H1 (cell line): ENCODE data around the gene SHOX. TPM values are rescaled to one million over a fixed set of nuclear protein-coding genes. Genes with fewer than 3 reads are reported as not detected.

Experiments
- CTCF ChIA-PET: fragments of 300-600 bp; sonication (Branson Sonifier 250); formaldehyde crosslinking; loops from one replicate; lab custom pipeline; 2021; ENCODE audit not compliant: partially characterized antibody; lab: Charles Lee
- POLR2A ChIA-PET: fragments of 300-600 bp; sonication (Branson Sonifier 250); formaldehyde crosslinking; loops from one replicate; lab custom pipeline; 2021; ENCODE audit warnings: inconsistent platforms; ENCODE audit not compliant: partially characterized antibody; lab: Charles Lee
- DNase-seq, 2 experiments: peaks; one replicate each; pipeline versions ENCODE4 v3.0.0 to v3.0.0-alpha.2; 2010 to 2022; ENCODE audit warnings: low spot score in 2 of 2, low read depth in 1 of 2, mixed read lengths in 1 of 2
- FAIRE-seq: peaks from 2 replicates; lab custom pipeline; 2011; peaks lifted over from hg19 to GRCh38; lab: Jason Lieb, UNC
- H2AFZ ChIP-seq: 2 replicates; pipeline ENCODE4 v1.8.1; 2012; ENCODE audit warnings: low read length, inconsistent platforms
- H2AK5ac ChIP-seq: 2 replicates; pipeline ENCODE4 v1.6.1; 2013; ENCODE audit warnings: low read depth, low read length
- H2BK120ac ChIP-seq: replicated peaks from 2 replicates; pipeline ENCODE3; 2013; ENCODE audit warnings: low read depth, low read length, inconsistent platforms
- H2BK12ac ChIP-seq: 2 replicates; pipeline ENCODE4 v1.6.1; 2013; ENCODE audit warnings: low read depth, low read length
- H2BK15ac ChIP-seq: 2 replicates; pipeline ENCODE4 v1.6.1; 2013; ENCODE audit warnings: low read length
- H2BK20ac ChIP-seq: 2 replicates; pipeline ENCODE4 v1.6.1; 2013; ENCODE audit warnings: low read length
- H2BK5ac ChIP-seq: 2 replicates; pipeline ENCODE4 v1.6.1; 2013; ENCODE audit warnings: low read depth, low read length
- H3K14ac ChIP-seq: 2 replicates; pipeline ENCODE4 v1.6.1; 2013; ENCODE audit warnings: inconsistent platforms; ENCODE audit not compliant: insufficient read length
- H3K18ac ChIP-seq: 2 replicates; pipeline ENCODE4 v1.6.1; 2013; ENCODE audit warnings: low read length; ENCODE audit errors: extremely low read depth
- H3K23ac ChIP-seq: 2 replicates; pipeline ENCODE4 v1.6.1; 2013; ENCODE audit warnings: inconsistent platforms; ENCODE audit not compliant: insufficient read length
- H3K23me2 ChIP-seq: 2 replicates; pipeline ENCODE4 v1.6.1; 2013; ENCODE audit warnings: low read depth, low read length
- H3K27ac ChIP-seq: 2 replicates; pipeline ENCODE4 v1.6.1; 2011; ENCODE audit warnings: low read depth, low read length, inconsistent platforms
- H3K27me3 ChIP-seq, 4 experiments: replicated peaks in 1 of 4; 1 replicate in 1 of 4; 2 replicates in 3 of 4; pipeline versions ENCODE4 v1.6.1 to v1.8.1; 2011 to 2013; ENCODE audit warnings: low read length in 3 of 4, mild to moderate bottlenecking in 3 of 4, inconsistent platforms in 2 of 4, mixed read lengths in 2 of 4, moderate library complexity in 1 of 4; ENCODE audit not compliant: control insufficient read depth in 3 of 4, insufficient read depth in 3 of 4; ENCODE audit errors: extremely low read depth in 1 of 4
- H3K36me3 ChIP-seq, 4 experiments: 2 replicates each; pipeline versions ENCODE4 v1.6.1 to v1.8.1; 2011 to 2013; ENCODE audit warnings: mild to moderate bottlenecking in 4 of 4, low read length in 3 of 4, moderate library complexity in 2 of 4, control low read depth in 1 of 4, inconsistent platforms in 1 of 4; ENCODE audit not compliant: insufficient read depth in 4 of 4, control insufficient read depth in 2 of 4
- H3K4ac ChIP-seq: replicated peaks from 2 replicates; pipeline ENCODE3; 2013; ENCODE audit warnings: low read length, low read depth, mixed read lengths, inconsistent platforms; ENCODE audit not compliant: insufficient read length
- H3K4me1 ChIP-seq, 4 experiments: replicated peaks in 1 of 4; 1 replicate in 1 of 4; 2 replicates in 3 of 4; pipeline versions ENCODE4 v1.6.1 to v1.8.1; 2011 to 2013; ENCODE audit warnings: low read length in 3 of 4, inconsistent platforms in 2 of 4, mixed read lengths in 1 of 4; ENCODE audit not compliant: insufficient read depth in 4 of 4, control insufficient read depth in 3 of 4
- H3K4me2 ChIP-seq, 2 experiments: 2 replicates each; pipeline versions ENCODE4 v1.6.1 to v1.8.1; 2011 to 2013; ENCODE audit warnings: low read depth in 2 of 2, low read length in 2 of 2, control low read depth in 1 of 2, inconsistent platforms in 1 of 2, mild to moderate bottlenecking in 1 of 2; ENCODE audit not compliant: insufficient read depth in 1 of 2
- H3K4me3 ChIP-seq, 4 experiments: fragments of 200-600, 300-600 bp in 1 of 4; sonication (generic), shearing (Covaris generic), sonication (Bioruptor Twin) in 1 of 4; 2 replicates each; pipeline versions ENCODE4 v1.5.1 to v1.8.1; 2011 to 2016; ENCODE audit warnings: low read length in 4 of 4, low read depth in 3 of 4, control low read depth in 2 of 4, inconsistent platforms in 2 of 4, mild to moderate bottlenecking in 2 of 4, mixed read lengths in 1 of 4, moderate library complexity in 1 of 4; ENCODE audit not compliant: insufficient read depth in 2 of 4; ENCODE audit errors: extremely low read depth in 1 of 4
- H3K56ac ChIP-seq: replicated peaks from 2 replicates; pipeline ENCODE3; 2013; ENCODE audit warnings: low read depth, mild to moderate bottlenecking, mixed read lengths, low read length, inconsistent platforms; ENCODE audit not compliant: insufficient read length
- H3K79me1 ChIP-seq: 2 replicates; pipeline ENCODE4 v1.6.1; 2013; ENCODE audit warnings: low read depth, low read length, control low read depth
- H3K79me2 ChIP-seq, 2 experiments: 2 replicates each; pipeline versions ENCODE4 v1.6.1 to v1.8.1; 2012 to 2013; ENCODE audit warnings: low read length in 2 of 2, mild to moderate bottlenecking in 2 of 2, inconsistent platforms in 1 of 2; ENCODE audit not compliant: insufficient read depth in 2 of 2, control insufficient read depth in 1 of 2
- H3K9ac ChIP-seq, 4 experiments: replicated peaks in 1 of 4; 1 replicate in 1 of 4; 2 replicates in 3 of 4; pipeline versions ENCODE4 v1.6.1 to v1.8.1; 2011 to 2013; ENCODE audit warnings: low read depth in 3 of 4, low read length in 3 of 4, control low read depth in 2 of 4, mild to moderate bottlenecking in 2 of 4, moderate library complexity in 2 of 4, inconsistent platforms in 1 of 4; ENCODE audit errors: extremely low read depth in 1 of 4
- H3K9me3 ChIP-seq, 2 experiments: 2 replicates each; pipeline versions ENCODE4 v1.6.1 to v1.8.1; 2012 to 2013; ENCODE audit warnings: mild to moderate bottlenecking in 2 of 2, moderate library complexity in 2 of 2, control low read depth in 1 of 2, inconsistent platforms in 1 of 2, low read depth in 1 of 2, low read length in 1 of 2, mixed read lengths in 1 of 2; ENCODE audit not compliant: insufficient read depth in 2 of 2
- H4K20me1 ChIP-seq, 2 experiments: replicated peaks in 1 of 2; 2 replicates each; pipeline versions ENCODE3 to v1.8.1; 2011 to 2013; ENCODE audit warnings: inconsistent platforms in 2 of 2, low read length in 2 of 2, mild to moderate bottlenecking in 1 of 2; ENCODE audit not compliant: insufficient read depth in 2 of 2, control insufficient read depth in 1 of 2
- H4K5ac ChIP-seq: 2 replicates; pipeline ENCODE4 v1.6.1; 2013; ENCODE audit warnings: low read length, low read depth, mixed read lengths, inconsistent platforms; ENCODE audit not compliant: insufficient read length
- H4K8ac ChIP-seq: 2 replicates; pipeline ENCODE4 v1.8.0; 2013; ENCODE audit warnings: mild to moderate bottlenecking, moderate library complexity, low read length, inconsistent platforms; ENCODE audit not compliant: insufficient read depth; ENCODE audit errors: extremely low read depth
- H4K91ac ChIP-seq: replicated peaks from 2 replicates; pipeline ENCODE3; 2013; ENCODE audit warnings: low read length, mixed read lengths, inconsistent platforms; ENCODE audit not compliant: insufficient read length
- CBX8 ChIP-seq: fragments of 300-800, 300-1000 bp; sonication (generic); IDR thresholded peaks from 2 replicates; pipeline ENCODE4 v1.7.1; 2016; ENCODE audit warnings: low read depth, low read length, borderline replicate concordance
- MAFK ChIP-seq: IDR thresholded peaks from 2 replicates; pipeline ENCODE4 v1.6.1; 2012; ENCODE audit warnings: low read depth, mild to moderate bottlenecking, improper control_type of control experiment, low read length
- RNF2 ChIP-seq: fragments of 200-900, 300-1000 bp; sonication (generic); IDR thresholded peaks from 2 replicates; pipeline ENCODE4 v1.7.1; 2016; ENCODE audit warnings: borderline replicate concordance, low read depth, mild to moderate bottlenecking, antibody characterized with exemption, low read length; ENCODE audit not compliant: poor library complexity, severe bottlenecking; ENCODE audit errors: missing control alignments
- WGBS, 2 experiments: shearing (Covaris generic) in 1 of 2; methylation state at CpG; one replicate each; pipeline versions ENCODE4 v1.1.6 to v1.1.7; 2013 to 2015; ENCODE audit warnings: low lambda C conversion rate in 2 of 2, mixed read lengths in 2 of 2, inconsistent platforms in 1 of 2, low coverage in 1 of 2, missing lambda C conversion rate in 1 of 2; ENCODE audit not compliant: insufficient replicate concordance in 2 of 2, insufficient coverage in 1 of 2, insufficient read length in 1 of 2; ENCODE audit errors: extremely low coverage in 1 of 2, missing lambda C conversion rate in 1 of 2; 5-methylcytosine and 5-hydroxymethylcytosine counted together
- polyA plus RNA-seq, 7 experiments: library from polyadenylated mRNA; depleted of rRNA in 3 of 7; stranded (reverse) in 5 of 7; unstranded in 2 of 7; fragments of >200 nt in 5 of 7; fragments of 200-250 nt in 2 of 7; gene quantifications; 1 replicate in 5 of 7; 2 replicates in 1 of 7; 4 replicates in 1 of 7; pipeline versions ENCODE4 v1.2.1 to v1.2.3, GENCODE V29; 2011 to 2013; ENCODE audit warnings: missing spikeins in 2 of 7, mixed read lengths in 2 of 7
- total RNA-seq: library from RNA; stranded (reverse); fragmentation: NEBNext Ultra II Directional; extraction: Animal tissue kit (Norgen Biotek cat#: 25700); gene quantifications from 2 replicates; pipeline ENCODE4 v1.2.1, GENCODE V29; 2021

Gene SHOX
- total and polyA plus RNA-seq, 2 of the 8 experiments (the other 6 are each of a cell fraction or from before 2014, with no cell fraction given), result 0.05 to 0.15 TPM

- no peak overlapping the region for H3K4ac ChIP-seq
- TF ChIP-seq CBX8 (0 out of 2 replicates have a peak, but pooled peaks have one; percentile 88), MAFK (no peak), RNF2 (peak; percentile 47)
These were observed 2.7 kb downstream of the SHOX start for GRCh38 chrX:633043-633984.

More at GRCh38 chrX:633043-633984, 2.7 kb downstream of the SHOX start:
- peaks cover 0 to 11% of the 10 kb centered on the region in 2 experiments for H4K20me1 ChIP-seq
- peak in 1 of 2 experiments; percentile 50 for DNase-seq
- no peak overlapping the region for H4K8ac ChIP-seq
- peaks cover 0 to 8% (median 0%) of the 10 kb centered on the region in 4 experiments; a peak in 1 of 8 replicates for H3K36me3 ChIP-seq
- no peak overlapping the region for H3K27ac ChIP-seq
- no peak for FAIRE-seq
- no peaks in the 10 kb centered on the region for H3K79me1 ChIP-seq
- H3K23me2 ChIP-seq, result no peaks in the 10 kb centered on the region; the same call in 1 of the 2 replicates
- 0 out of 2 replicates have a peak overlapping the region, but pooled peaks have one; percentile 23 for H2BK20ac ChIP-seq
- H3K23ac ChIP-seq, result no peak overlapping the region
- H3K9ac ChIP-seq, result no peak overlapping the region
- H2BK15ac ChIP-seq, result peak overlapping the region; percentile 53; the same call in 1 of the 2 replicates
- 7% methylated on average over 24 of the region's 25 CpGs; no CpG with 5 or more reads in 1 of the 2 experiments for WGBS, 2 experiments
- no peak overlapping the region for H2AFZ ChIP-seq
- H3K9me3 ChIP-seq, result no peaks in the 10 kb centered on the region; a peak in 1 of 4 replicates
- H3K27me3 ChIP-seq, result peaks cover 73 to 91% (median 86%) of the 10 kb centered on the region in 4 experiments
- H2AK5ac ChIP-seq, result 0 out of 2 replicates have a peak overlapping the region, but pooled peaks have one; percentile 24
- no peak overlapping the region for H4K5ac ChIP-seq
- peak overlapping the region; percentile 71; the same call in 1 of the 2 replicates for H3K18ac ChIP-seq
- H3K56ac ChIP-seq, result no peak overlapping the region
- peaks cover 16 to 39% (median 20%) of the 10 kb centered on the region in 4 experiments for H3K4me1 ChIP-seq
- no peak overlapping the region for H4K91ac ChIP-seq
- H3K4me2 ChIP-seq, result peak overlapping the region; percentile 23 to 79
- no peak overlapping the region for H2BK120ac ChIP-seq
- CTCF ChIA-PET, result no interaction called here
- H3K4me3 ChIP-seq, result peak overlapping the region in 1 of 4 experiments; percentile 48; a peak in 1 of 8 replicates
- no peak overlapping the region; the same call in 1 of the 2 replicates for H2BK5ac ChIP-seq
- no peaks in the 10 kb centered on the region for H3K79me2 ChIP-seq
- no peak overlapping the region for H3K14ac ChIP-seq
- POLR2A ChIA-PET, result no interaction called here
- H2BK12ac ChIP-seq, result peak overlapping the region; percentile 81; the same call in 1 of the 2 replicates
